ENCODE data around the gene ACE.

DNA sequence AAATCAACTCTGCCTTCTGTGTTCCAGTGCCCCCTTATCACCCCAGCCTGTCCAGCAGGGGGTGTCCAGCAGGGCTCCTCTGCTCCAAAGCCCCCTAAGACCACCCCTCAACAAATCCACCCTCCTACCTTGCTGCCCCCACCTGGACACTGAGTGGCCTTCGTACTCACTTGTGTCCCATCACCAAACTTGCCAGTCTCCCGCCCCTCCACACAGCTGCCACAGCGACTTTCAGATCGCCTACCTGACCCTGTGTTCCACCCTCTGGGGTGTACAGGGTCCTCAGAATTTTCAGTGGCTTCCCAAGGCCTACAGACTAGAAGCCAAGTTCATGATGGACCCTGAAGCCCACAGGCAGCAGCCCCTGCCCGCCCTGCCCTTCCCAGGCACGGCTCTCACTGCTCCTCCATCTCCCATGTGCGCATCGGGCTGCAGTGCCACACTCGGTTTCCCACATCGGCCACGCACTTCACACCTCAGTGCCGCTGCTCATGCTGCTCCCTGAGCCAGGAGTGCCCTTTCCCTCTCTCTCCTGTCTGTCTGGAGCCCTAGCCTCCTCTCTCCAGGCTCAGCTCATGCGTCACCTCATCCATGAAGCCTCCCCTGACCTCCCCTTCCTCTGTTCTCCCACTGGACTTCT, 58.1 kb downstream of the ACE start:
- no peak for TF ChIP-seq ZNF19 (tag by site-specific recombination; IDR thresholded peaks at IDR 0.05; ENCODE audit: low read depth)
- TF ChIP-seq, protein P1, sequence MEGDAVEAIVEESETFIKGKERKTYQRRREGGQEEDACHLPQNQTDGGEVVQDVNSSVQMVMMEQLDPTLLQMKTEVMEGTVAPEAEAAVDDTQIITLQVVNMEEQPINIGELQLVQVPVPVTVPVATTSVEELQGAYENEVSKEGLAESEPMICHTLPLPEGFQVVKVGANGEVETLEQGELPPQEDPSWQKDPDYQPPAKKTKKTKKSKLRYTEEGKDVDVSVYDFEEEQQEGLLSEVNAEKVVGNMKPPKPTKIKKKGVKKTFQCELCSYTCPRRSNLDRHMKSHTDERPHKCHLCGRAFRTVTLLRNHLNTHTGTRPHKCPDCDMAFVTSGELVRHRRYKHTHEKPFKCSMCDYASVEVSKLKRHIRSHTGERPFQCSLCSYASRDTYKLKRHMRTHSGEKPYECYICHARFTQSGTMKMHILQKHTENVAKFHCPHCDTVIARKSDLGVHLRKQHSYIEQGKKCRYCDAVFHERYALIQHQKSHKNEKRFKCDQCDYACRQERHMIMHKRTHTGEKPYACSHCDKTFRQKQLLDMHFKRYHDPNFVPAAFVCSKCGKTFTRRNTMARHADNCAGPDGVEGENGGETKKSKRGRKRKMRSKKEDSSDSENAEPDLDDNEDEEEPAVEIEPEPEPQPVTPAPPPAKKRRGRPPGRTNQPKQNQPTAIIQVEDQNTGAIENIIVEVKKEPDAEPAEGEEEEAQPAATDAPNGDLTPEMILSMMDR (tag by site-specific recombination; IDR thresholded peaks at IDR 0.05), result no peak
- TF ChIP-seq ZFP69B (tag by site-specific recombination; IDR thresholded peaks at IDR 0.05), result no peak
- no peak for TF ChIP-seq ZNF24 (tag by site-specific recombination; IDR thresholded peaks at IDR 0.05)
- TF ChIP-seq, protein P2, sequence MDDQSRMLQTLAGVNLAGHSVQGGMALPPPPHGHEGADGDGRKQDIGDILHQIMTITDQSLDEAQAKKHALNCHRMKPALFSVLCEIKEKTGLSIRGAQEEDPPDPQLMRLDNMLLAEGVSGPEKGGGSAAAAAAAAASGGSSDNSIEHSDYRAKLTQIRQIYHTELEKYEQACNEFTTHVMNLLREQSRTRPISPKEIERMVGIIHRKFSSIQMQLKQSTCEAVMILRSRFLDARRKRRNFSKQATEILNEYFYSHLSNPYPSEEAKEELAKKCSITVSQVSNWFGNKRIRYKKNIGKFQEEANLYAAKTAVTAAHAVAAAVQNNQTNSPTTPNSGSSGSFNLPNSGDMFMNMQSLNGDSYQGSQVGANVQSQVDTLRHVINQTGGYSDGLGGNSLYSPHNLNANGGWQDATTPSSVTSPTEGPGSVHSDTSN (CRISPR knock-in tag; IDR thresholded peaks at IDR 0.05), result no peak
- TF ChIP-seq, protein P3, sequence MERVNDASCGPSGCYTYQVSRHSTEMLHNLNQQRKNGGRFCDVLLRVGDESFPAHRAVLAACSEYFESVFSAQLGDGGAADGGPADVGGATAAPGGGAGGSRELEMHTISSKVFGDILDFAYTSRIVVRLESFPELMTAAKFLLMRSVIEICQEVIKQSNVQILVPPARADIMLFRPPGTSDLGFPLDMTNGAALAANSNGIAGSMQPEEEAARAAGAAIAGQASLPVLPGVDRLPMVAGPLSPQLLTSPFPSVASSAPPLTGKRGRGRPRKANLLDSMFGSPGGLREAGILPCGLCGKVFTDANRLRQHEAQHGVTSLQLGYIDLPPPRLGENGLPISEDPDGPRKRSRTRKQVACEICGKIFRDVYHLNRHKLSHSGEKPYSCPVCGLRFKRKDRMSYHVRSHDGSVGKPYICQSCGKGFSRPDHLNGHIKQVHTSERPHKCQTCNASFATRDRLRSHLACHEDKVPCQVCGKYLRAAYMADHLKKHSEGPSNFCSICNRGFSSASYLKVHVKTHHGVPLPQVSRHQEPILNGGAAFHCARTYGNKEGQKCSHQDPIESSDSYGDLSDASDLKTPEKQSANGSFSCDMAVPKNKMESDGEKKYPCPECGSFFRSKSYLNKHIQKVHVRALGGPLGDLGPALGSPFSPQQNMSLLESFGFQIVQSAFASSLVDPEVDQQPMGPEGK (tag by site-specific recombination; IDR thresholded peaks at IDR 0.05), result no peak
- no peak for TF ChIP-seq ZNF274 (IDR thresholded peaks at IDR 0.05; ENCODE audit: low read length)
- no peak for TF ChIP-seq ZNF274 (tag by site-specific recombination; IDR thresholded peaks at IDR 0.05; ENCODE audit: borderline replicate concordance)
- no peak for TF ChIP-seq ZNF776 (tag by site-specific recombination; IDR thresholded peaks at IDR 0.05; ENCODE audit: borderline replicate concordance)
- TF ChIP-seq, protein P4, sequence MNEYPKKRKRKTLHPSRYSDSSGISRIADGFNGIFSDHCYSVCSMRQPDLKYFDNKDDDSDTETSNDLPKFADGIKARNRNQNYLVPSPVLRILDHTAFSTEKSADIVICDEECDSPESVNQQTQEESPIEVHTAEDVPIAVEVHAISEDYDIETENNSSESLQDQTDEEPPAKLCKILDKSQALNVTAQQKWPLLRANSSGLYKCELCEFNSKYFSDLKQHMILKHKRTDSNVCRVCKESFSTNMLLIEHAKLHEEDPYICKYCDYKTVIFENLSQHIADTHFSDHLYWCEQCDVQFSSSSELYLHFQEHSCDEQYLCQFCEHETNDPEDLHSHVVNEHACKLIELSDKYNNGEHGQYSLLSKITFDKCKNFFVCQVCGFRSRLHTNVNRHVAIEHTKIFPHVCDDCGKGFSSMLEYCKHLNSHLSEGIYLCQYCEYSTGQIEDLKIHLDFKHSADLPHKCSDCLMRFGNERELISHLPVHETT (tag by site-specific recombination; IDR thresholded peaks at IDR 0.05), result no peak
- no peak for TF ChIP-seq ZBTB17 (tag by site-specific recombination; IDR thresholded peaks at IDR 0.05)
- TF ChIP-seq GLI4 (tag by site-specific recombination; IDR thresholded peaks at IDR 0.05), result no peak

Measured in HEK293 (cell line).